Lung (tissue), 12 donors: ENCODE data around the gene INPP4A. TPM values are rescaled to one million over a fixed set of nuclear protein-coding genes. Genes with fewer than 3 reads are reported as not detected.

Experiments
- ATAC-seq: fragments of 200-7000 bp; cut with Tn5 transposase; one replicate; pipeline ENCODE4 v1.9.1; 2020; ENCODE audit warnings: moderate number of reproducible peaks; ENCODE audit not compliant: insufficient read depth, low FRiP score
- DNase-seq, 3 donors: peaks; one replicate each; pipeline ENCODE4 v3.0.0-alpha.2; 2013 to 2017
- H3K27ac ChIP-seq, 2 donors: one replicate each; pipeline ENCODE4 v1.5.1; 2013; ENCODE audit warnings: mild to moderate bottlenecking in 2 of 2, moderate library complexity in 2 of 2, control low read depth in 1 of 2, inconsistent platforms in 1 of 2, low read depth in 1 of 2, low read length in 1 of 2
- H3K27me3 ChIP-seq, 3 donors: one replicate each; pipeline ENCODE4 v1.5.1; 2013; ENCODE audit warnings: low read length in 2 of 3; ENCODE audit not compliant: control insufficient read depth in 3 of 3, insufficient read depth in 3 of 3
- H3K36me3 ChIP-seq, 4 donors: one replicate each; pipeline ENCODE4 v1.5.1; 2013; ENCODE audit warnings: low read length in 4 of 4, mild to moderate bottlenecking in 1 of 4, moderate library complexity in 1 of 4; ENCODE audit not compliant: control insufficient read depth in 4 of 4, insufficient read depth in 4 of 4
- H3K4me1 ChIP-seq, 5 donors: one replicate each; pipeline ENCODE4 v1.5.1; 2013; ENCODE audit warnings: low read length in 5 of 5, mild to moderate bottlenecking in 2 of 5, moderate library complexity in 1 of 5; ENCODE audit not compliant: control insufficient read depth in 5 of 5, insufficient read depth in 5 of 5
- H3K4me3 ChIP-seq: one replicate; pipeline ENCODE4 v1.5.1; 2013; ENCODE audit warnings: mild to moderate bottlenecking, control low read depth, moderate library complexity
- H3K9ac ChIP-seq, 2 donors: one replicate each; pipeline ENCODE4 v1.5.1; 2013; ENCODE audit warnings: low read length in 2 of 2, control low read depth in 1 of 2; ENCODE audit not compliant: insufficient read depth in 1 of 2
- H3K9me3 ChIP-seq, 4 donors: one replicate each; pipeline ENCODE4 v1.5.1; 2013; ENCODE audit warnings: low read length in 3 of 4, mild to moderate bottlenecking in 1 of 4, moderate library complexity in 1 of 4; ENCODE audit not compliant: control insufficient read depth in 4 of 4, insufficient read depth in 3 of 4
- WGBS, 2 donors: extraction: QIAGEN DNeasy Blood & Tissue Kit; methylation state at CpG; one replicate each; pipeline ENCODE4 v1.1.7; 2013; 5-methylcytosine and 5-hydroxymethylcytosine counted together
- polyA plus RNA-seq, 2 donors: library from polyadenylated mRNA; stranded (reverse); fragments of 200-250 nt; gene quantifications; one replicate each; pipeline ENCODE4 v1.2.1, GENCODE V29; 2013
- total RNA-seq, 2 donors: library from RNA; depleted of rRNA in 1 of 2; stranded (reverse); fragments of >200 nt in 1 of 2; gene quantifications; one replicate each; pipeline ENCODE4 v1.2.1, GENCODE V29; 2014 to 2021
- TF ChIP-seq, protein P1 (sequence below): IDR thresholded peaks from 2 replicates; pipeline ENCODE4 v1.5.1; 2012; ENCODE audit warnings: mild to moderate bottlenecking; ENCODE audit errors: control extremely low read depth, extremely low read depth
- donor health status: control.
- donor health status: control.
- donor health status: Bipolar disorder and iron deficiency.
- donor health status: healthy.
- donor health status: DM: yes; HTN: yes; CAD: no.

The INPP4A gene
- total and polyA plus RNA-seq, 4 donors: 8.0 to 43.3 (median 19.8) TPM

DNA sequence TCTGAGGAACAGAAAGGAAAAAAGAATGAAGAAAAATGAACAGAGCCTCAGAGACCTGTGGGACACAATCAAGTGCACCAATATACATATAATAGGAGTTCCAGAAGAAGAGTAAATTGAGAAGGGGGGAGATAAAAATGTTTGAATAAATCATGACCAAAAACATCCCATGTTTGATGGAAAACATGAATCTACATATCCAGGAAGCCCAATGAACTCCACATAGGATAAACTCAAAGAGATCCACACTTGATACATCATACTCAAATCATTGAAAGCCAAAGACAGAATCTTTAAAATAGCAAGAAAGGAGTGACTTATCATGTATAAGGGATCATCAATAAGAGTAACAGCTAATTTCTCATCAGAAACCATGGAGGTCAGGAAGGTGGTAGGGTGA lies 83.7 kb downstream of the INPP4A start:
- Histone ChIP-seq H3K9ac (no peak overlapping the region), H3K36me3 (peaks cover 0 to 2% (median 0%) of the 10 kb centered on the region in 4 donors), H3K27ac (no peak overlapping the region), H3K9me3 (peaks cover 0 to 5% (median 0%) of the 10 kb centered on the region in 4 donors), H3K4me1 (no peaks in the 10 kb centered on the region), H3K27me3 (no peaks in the 10 kb centered on the region), H3K4me3 (no peak overlapping the region)
- TF ChIP-seq, protein P1, sequence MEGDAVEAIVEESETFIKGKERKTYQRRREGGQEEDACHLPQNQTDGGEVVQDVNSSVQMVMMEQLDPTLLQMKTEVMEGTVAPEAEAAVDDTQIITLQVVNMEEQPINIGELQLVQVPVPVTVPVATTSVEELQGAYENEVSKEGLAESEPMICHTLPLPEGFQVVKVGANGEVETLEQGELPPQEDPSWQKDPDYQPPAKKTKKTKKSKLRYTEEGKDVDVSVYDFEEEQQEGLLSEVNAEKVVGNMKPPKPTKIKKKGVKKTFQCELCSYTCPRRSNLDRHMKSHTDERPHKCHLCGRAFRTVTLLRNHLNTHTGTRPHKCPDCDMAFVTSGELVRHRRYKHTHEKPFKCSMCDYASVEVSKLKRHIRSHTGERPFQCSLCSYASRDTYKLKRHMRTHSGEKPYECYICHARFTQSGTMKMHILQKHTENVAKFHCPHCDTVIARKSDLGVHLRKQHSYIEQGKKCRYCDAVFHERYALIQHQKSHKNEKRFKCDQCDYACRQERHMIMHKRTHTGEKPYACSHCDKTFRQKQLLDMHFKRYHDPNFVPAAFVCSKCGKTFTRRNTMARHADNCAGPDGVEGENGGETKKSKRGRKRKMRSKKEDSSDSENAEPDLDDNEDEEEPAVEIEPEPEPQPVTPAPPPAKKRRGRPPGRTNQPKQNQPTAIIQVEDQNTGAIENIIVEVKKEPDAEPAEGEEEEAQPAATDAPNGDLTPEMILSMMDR: no peak
- no peak for ATAC-seq
- no peak for DNase-seq

DNA sequence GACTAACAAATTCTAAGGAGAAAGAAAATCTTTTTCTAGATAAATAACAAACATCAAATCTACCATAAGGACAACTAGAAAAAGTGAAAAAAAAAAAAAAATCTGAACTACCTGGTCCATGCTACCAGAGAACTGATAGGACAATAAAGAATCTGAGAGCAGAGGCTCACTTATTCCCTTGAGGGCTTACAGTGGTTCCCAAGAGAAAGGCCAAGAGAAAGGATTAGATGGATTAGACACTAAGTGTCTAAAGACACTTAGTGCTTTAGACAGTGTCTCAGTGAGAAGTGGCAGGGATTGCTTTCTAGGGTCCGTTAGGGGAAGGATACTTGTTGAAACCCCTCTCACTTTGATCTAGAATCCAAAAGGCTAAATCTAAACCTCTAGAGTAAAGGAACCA lies 85.5 kb downstream of the INPP4A start:
- WGBS, 2 donors: 88 to 92% methylated on average over 1 of the region's 1 CpG
- no peak for DNase-seq
- Histone ChIP-seq H3K4me1 (no peaks in the 10 kb centered on the region), H3K9me3 (peaks cover 0 to 5% (median 0%) of the 10 kb centered on the region in 4 donors), H3K9ac (no peak overlapping the region), H3K27ac (no peak overlapping the region), H3K36me3 (peaks cover 0 to 4% (median 0%) of the 10 kb centered on the region in 4 donors), H3K4me3 (no peak overlapping the region), H3K27me3 (no peaks in the 10 kb centered on the region)
- no peak for ATAC-seq
- TF ChIP-seq, protein P1: no peak

DNA sequence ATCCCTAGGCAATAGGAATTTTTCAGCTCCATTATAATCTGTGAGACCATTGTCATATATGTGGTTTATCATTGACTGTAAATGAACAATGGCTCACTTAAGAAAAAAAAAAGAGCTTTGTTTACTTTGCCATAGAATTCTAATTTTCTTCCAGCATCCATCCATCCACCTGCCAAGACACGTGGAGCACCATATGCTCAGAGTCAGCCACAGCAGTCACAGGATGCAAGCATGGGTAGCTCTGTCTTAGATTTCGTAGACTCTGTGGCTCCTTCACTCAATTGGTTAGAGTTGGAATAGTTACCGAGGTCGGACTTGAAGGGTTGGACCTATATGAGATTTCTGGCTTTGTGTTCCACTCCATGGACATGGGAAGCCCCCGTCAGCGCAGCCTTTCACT lies 88.1 kb downstream of the INPP4A start:
- 84 to 86% methylated on average over 6 of the region's 6 CpGs for WGBS, 2 donors
- TF ChIP-seq, protein P1: no peak

DNA sequence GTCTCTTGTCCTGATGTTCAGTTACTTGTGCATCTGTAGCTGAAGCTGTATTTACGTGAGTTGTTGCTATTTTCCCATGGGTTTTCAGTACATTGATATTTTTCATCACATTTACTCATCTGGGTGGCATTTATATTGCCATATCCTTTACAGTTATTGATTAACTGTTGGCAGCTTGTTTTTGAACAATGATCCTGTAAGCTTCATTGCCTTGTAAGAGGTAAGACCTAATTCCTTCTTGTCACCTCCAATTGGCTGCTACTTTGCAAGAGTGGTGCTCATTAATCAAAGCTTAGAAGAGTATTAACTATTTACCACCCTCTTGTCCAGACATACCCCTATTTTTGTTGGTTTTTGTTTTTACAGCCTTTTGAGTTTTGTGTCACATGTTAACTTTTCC lies 88.9 kb downstream of the INPP4A start:
- ATAC-seq: no peak

More for the DNA sequence above, 88.1 kb downstream of the INPP4A start:
- Histone ChIP-seq H3K9me3 (no peaks in the 10 kb centered on the region), H3K27me3 (no peaks in the 10 kb centered on the region), H3K4me1 (no peaks in the 10 kb centered on the region), H3K27ac (no peak overlapping the region), H3K36me3 (peaks cover 0 to 14% (median 1%) of the 10 kb centered on the region in 4 donors), H3K4me3 (no peak overlapping the region), H3K9ac (no peak overlapping the region)
- no peak for ATAC-seq
- DNase-seq: no peak

More for the DNA sequence above, 88.9 kb downstream of the INPP4A start:
- H3K9ac ChIP-seq: no peak overlapping the region
- WGBS, 2 donors: 98 to 100% methylated on average over 1 of the region's 1 CpG
- no peaks in the 10 kb centered on the region for H3K4me1 ChIP-seq
- peaks cover 0 to 22% (median 5%) of the 10 kb centered on the region in 4 donors for H3K36me3 ChIP-seq
- no peaks in the 10 kb centered on the region for H3K9me3 ChIP-seq
- TF ChIP-seq, protein P1: no peak
- DNase-seq: no peak
- no peaks in the 10 kb centered on the region for H3K27me3 ChIP-seq
- H3K4me3 ChIP-seq: no peak overlapping the region
- no peak overlapping the region for H3K27ac ChIP-seq
